Fibroblast of lung (primary cell): ENCODE results near the gene KRT37.

ENCODE experiments used
- CTCF ChIP-seq, 2 donors: IDR thresholded peaks in 1 of 2; conservative IDR thresholded peaks in 1 of 2; 1 replicate in 1 of 2; 2 replicates in 1 of 2; pipeline ENCODE4 v1.5.1; 2011 to 2012; ENCODE audit warnings: low read length in 2 of 2, control low read depth in 1 of 2, inconsistent platforms in 1 of 2, low read depth in 1 of 2, mild to moderate bottlenecking in 1 of 2
- EZH2 ChIP-seq: IDR thresholded peaks from 2 replicates; pipeline ENCODE4 v1.5.1; 2012; ENCODE audit warnings: low read length, control low read depth, mild to moderate bottlenecking; ENCODE audit errors: missing control alignments

GRCh38 chr17:41403404-41404023, 20.9 kb downstream of the KRT37 start:
- TF ChIP-seq CTCF (conservative IDR thresholded peaks at IDR 0.05 in 1 of 2, IDR thresholded peaks at IDR 0.05 in 1 of 2; ENCODE audit: low read depth in 1 of 2, low read length in 2 of 2), result no peak
- no peak for TF ChIP-seq EZH2
